ELR (cell line): ENCODE results near the gene RUNX2.
A peak's percentile ranks its signal among the peaks of the same experiment; 100 is the strongest.
"Not testable (repeated sequence)": the region's sequence is repeated elsewhere in the genome, so short reads cannot be mapped to it uniquely, and the experiment has no call there.

ENCODE experiments used
- DNase-seq: peaks from one replicate; pipeline ENCODE4 v3.0.0-alpha.2; 2015; ENCODE audit warnings: low read depth

The RUNX2 gene

GRCh38 chr6:45457141-45457540 lies 129.0 kb downstream of the RUNX2 start:
- no peak for DNase-seq

GRCh38 chr6:45458672-45459071 lies 130.5 kb downstream of the RUNX2 start:
- no peak for DNase-seq

GRCh38 chr6:45460166-45460565 lies 132.0 kb downstream of the RUNX2 start:
- DNase-seq: no peak

- DNase-seq: peak; percentile 26
Observed at GRCh38 chr6:45461486-45461885, 133.4 kb downstream of the RUNX2 start.

- DNase-seq: peak; percentile 24
Observed at GRCh38 chr6:45462190-45463134, 134.3 kb downstream of the RUNX2 start.

GRCh38 chr6:45464685-45465084 lies 136.6 kb downstream of the RUNX2 start:
- DNase-seq: no peak

GRCh38 chr6:45466686-45467085 lies 138.6 kb downstream of the RUNX2 start:
- no peak for DNase-seq

GRCh38 chr6:45467417-45467816 lies 139.3 kb downstream of the RUNX2 start:
- not testable (repeated sequence) for DNase-seq

- DNase-seq: no peak
Observed at GRCh38 chr6:45467853-45468252, 139.7 kb downstream of the RUNX2 start.

- DNase-seq: no peak
Observed at GRCh38 chr6:45469663-45470062, 141.5 kb downstream of the RUNX2 start.

GRCh38 chr6:45470131-45470738 lies 142.1 kb downstream of the RUNX2 start:
- no peak for DNase-seq

- DNase-seq: no peak
Observed at GRCh38 chr6:45472382-45472781, 144.3 kb downstream of the RUNX2 start.

- DNase-seq: no peak
Observed at GRCh38 chr6:45473121-45473993, 145.2 kb downstream of the RUNX2 start.

- DNase-seq: no peak
Observed at GRCh38 chr6:45474376-45474775, 146.2 kb downstream of the RUNX2 start.

GRCh38 chr6:45476341-45476740 lies 148.2 kb downstream of the RUNX2 start:
- no peak for DNase-seq

- DNase-seq: no peak
Observed at GRCh38 chr6:45477278-45477677, 149.1 kb downstream of the RUNX2 start.

- DNase-seq: no peak
Observed at GRCh38 chr6:45477790-45478189, 149.7 kb downstream of the RUNX2 start.

- peak; percentile 88 for DNase-seq
Observed at GRCh38 chr6:45478240-45478639, 150.1 kb downstream of the RUNX2 start.

- peak; percentile 46 for DNase-seq
Observed at GRCh38 chr6:45479834-45480751, 152.0 kb downstream of the RUNX2 start.

GRCh38 chr6:45480752-45481415 lies 152.8 kb downstream of the RUNX2 start:
- DNase-seq: peak; percentile 10

- DNase-seq: peak; percentile 94
Observed at GRCh38 chr6:45483021-45483420, 154.9 kb downstream of the RUNX2 start.
